Anterior cingulate cortex (tissue), 58 donors: Measurements from ENCODE around the gene ANKMY1.

Experiments
- DNase-seq, 58 donors: peaks; one replicate each; lab custom pipeline; 2025; lab: John Stamatoyannopoulos, UW

The ANKMY1 gene, protein sequence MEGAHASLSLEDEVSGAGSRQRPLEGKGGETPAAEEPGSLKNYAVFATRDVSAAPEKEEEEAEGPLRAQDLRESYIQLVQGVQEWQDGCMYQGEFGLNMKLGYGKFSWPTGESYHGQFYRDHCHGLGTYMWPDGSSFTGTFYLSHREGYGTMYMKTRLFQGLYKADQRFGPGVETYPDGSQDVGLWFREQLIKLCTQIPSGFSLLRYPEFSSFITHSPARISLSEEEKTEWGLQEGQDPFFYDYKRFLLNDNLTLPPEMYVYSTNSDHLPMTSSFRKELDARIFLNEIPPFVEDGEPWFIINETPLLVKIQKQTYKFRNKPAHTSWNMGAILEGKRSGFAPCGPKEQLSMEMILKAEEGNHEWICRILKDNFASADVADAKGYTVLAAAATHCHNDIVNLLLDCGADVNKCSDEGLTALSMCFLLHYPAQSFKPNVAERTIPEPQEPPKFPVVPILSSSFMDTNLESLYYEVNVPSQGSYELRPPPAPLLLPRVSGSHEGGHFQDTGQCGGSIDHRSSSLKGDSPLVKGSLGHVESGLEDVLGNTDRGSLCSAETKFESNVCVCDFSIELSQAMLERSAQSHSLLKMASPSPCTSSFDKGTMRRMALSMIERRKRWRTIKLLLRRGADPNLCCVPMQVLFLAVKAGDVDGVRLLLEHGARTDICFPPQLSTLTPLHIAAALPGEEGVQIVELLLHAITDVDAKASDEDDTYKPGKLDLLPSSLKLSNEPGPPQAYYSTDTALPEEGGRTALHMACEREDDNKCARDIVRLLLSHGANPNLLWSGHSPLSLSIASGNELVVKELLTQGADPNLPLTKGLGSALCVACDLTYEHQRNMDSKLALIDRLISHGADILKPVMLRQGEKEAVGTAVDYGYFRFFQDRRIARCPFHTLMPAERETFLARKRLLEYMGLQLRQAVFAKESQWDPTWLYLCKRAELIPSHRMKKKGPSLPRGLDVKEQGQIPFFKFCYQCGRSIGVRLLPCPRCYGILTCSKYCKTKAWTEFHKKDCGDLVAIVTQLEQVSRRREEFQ

DNA sequence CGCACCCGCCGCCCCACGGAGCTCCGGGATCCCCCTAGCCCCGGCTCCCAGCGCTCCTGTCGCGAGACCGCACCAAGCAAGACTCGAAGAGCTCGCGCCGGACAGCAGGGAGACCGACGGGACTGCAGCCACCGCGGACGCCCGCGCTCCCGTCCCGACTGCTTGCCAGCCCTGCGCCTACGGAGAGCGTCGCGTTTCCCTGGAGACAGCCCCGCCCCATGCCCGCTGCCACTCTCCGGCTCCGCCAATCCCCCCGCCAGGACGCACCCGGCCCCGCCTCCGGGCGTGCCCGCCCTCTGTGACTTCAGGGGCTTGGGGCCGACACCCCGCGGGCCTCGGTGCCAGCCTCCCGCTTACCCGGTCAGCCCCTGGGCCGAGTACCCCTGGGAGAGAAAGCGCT is at the start of gene ANKMY1:
TSS of gene ANKMY1 (minus strand) at position 181 of the 400 bp plus-strand sequence. CDS start 653 bp downstream, outside the sequence.
- DNase-seq, result peak in 27 of 58 donors; percentile 14 to 69 (median 45)

DNA sequence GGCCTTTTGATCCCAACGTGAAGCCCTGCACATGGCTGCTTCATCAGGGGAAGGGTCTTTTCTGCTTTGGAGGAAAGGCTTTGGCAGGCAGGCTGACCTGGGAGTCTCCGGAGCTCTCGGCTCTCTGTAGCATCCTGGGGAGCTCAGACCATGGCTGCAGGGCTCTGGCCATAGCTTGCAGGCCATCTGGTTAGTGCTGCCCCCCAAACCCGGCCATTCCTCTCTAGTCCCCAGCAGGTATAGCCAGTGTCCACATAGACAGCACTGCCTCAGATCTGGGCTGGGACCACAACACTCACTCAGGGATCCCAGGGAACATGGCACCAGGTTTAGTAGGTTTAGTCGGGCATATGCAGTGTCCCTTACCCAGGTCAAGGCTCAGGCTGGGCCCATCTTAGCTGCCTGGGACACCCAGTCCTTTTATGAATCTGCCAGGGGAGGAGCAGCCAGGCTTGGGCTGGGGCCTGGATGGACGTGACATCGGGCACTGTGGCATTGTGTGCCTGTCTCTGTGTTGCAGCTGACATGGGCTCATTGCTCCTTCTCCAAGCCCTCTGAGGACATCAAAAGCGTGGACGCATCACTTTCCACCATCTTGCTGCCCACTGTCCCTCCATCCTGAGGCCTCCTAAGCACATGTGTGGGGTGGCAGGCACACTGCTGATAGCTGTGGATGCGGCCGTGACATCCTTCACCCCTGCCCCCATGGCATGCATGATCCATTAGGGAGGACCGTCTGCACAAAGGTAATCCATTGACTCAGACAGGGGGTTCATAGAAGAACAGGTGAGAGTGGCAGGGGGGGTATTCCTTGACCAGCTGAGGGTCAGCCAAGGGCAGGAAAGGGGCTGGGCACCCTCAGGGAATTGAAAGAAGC is 48.3 kb upstream of the ANKMY1 start:
- DNase-seq, result no peak

DNA sequence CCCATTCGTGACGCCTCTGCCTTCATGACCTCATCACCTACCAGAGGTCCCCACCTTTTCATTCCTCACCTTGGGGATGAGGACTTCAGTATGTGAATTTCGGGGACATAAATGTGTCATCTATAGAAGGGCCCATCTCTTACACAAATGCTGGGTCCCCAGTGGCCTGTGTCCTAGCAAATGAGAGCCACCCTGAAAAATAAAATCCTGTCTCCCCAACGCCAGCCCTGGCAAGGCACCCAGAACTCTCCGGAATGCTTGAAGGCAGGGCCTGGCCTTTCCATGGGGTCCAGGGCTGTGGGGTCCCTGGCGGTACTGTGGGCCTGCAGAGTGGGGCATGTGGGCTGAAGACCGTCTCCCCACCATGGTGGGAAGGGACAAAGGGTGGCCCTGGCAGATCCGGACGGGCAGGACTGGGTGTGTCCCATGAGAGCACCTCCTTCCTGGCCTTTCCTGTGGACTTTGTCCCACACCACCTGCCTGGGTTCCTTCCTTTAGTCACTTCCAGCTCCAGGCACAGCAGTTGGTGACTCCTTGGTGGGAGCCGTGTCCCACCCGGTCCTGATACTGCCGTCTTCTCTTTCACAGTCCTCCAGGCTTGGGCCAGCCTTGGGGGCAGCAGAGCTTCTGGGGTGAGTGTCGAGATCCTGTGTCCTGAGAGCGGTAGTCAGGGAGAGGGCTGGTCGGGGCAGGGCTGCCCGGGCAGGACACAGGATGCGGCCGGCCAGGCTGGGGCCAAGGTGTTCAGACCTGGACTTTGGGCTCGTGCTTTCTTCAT is 47.3 kb upstream of the ANKMY1 start:
- no peak for DNase-seq

DNA sequence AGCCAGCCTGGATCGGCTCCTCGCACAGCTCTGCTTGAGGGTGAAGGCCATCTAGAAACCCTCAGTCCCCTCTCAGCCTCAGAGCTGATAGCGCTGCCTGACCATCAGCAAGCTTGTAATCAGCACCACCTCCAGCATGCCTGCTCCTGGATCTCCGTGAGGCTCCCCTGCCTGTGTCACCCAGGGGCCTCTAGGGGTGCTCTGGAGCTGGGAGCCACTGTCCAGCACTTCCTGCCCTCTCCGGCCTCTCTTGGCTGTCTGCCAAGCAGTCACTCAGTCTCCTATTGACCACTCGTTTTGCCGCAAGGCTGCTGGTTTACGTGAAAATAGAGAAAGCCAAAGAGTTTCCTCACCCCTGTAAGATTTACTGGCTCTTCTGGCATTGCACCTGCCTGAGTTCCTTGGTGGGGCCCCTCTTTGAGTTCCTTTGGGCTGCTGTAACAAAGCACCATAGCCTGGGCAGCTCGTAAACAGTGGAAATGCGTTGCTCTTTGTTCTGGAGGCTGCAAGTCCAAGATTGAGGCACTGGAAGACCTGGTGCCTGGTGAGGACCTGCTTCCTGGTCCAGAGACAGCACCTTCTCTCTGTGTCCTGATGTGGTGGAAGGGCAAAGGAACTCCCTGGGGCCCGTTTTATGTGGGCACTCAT is 46.6 kb upstream of the ANKMY1 start:
- DNase-seq, result peak in 55 of 58 donors; percentile 15 to 98 (median 67)

DNA sequence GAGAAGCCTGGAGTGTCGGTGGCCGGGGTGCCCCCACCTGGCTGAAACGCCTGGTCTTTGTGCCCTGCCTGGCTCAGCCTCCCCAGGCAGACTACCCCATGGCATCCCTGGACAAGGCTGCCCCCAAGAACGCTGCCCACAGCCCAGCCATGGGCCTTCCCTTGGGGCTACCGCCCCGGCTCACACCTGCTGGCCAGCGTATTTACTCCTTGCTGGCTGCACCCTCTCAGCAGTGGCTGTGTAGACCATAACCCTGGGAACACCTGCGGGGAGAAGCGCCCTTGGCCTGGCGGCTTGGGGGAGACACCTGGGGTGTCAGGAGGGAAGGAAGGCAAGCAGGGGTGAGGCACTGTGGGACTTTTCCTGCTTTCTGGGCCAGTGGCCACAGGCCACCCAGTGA is 46.1 kb upstream of the ANKMY1 start:
- DNase-seq, result no peak

DNA sequence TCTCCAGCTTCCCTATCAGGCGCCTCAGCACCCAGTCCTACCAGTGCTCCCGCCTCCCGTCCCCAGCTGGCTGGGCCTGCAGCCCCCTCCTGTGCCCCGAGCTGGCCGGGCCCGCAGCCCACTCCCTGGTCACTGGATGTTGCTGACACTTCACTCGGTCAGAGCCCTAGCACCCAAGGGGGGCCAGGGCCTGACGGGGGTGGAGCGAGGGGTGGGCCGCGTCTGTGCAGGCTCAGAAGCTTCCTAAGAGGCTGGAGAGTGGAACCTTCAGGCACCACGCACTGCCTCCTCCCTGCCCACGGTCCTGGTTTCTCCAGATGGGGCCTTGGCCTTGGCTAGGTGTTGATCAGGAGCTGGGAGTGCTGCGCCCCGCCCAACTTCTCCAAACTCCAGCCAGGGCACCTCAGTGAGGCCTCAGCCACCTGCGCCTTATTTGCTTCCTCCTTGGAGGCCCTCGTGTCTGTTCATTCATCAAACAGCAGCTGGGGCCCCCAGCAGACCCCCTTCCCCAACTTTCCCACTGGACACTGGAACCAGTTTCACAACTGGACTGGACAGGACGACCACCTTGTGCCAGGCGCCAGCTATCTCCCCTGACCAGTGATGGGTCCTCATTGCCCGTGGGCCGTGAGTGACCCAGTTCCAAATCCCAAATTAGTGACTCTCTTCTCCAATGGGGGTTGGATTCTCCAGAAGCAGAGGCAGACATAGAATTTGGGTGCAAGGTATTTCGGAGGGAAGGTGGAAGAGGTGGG is 45.5 kb upstream of the ANKMY1 start:
- DNase-seq, result no peak

DNA sequence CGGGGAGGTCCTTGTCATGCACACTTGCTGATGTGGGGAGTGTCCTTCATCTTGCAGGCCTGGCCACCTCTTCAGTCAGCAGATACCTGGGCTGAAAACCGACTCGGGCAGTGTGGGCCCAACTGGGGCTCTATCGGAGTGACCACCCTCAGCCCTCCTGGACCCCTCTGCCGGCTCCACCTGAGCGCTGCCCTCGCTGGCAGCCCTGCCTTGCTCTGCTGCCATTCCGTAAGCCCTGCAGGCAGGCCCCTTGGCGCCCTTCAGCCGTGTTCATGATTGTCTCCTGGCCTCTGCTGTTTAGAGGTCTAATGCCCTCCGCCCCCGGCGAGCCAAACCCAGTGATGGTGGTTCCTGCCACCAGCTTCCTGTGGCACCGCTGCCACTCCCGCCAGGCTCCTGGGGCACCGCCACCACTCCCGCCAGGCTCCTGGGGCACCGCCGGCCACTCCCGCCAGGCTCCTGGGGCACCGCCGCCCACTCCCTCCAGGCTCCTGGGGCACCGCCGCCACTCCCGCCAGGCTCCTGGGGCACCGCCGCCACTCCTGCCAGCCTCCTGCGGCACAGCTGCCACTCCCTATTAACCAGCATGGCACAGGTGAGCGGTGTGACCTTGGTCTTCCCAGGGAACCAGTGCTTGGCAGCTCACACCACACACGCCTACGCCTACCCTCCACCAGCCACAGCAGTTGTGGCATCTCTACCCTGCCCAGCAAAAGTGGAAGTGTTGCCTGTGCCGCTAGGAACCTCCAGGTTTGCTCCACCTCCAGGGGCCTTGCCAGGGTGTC is 44.7 kb upstream of the ANKMY1 start:
- no peak for DNase-seq

DNA sequence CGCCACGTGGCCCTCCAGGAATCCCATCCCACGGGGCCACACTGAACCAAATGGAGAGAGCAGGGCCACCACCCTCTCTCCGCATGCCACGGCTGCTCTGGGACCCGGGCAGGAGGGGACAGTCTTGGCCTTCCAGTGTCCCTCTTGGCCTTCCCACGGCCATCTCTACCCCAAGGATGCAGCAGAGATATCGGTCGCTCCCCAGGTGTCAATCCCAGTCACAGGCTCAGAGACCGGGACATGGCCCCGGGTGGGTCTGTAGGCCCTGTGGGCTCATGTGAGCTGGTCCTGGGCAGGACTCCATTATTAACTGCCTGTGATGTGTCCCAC is 44.0 kb upstream of the ANKMY1 start:
- DNase-seq, result no peak

DNA sequence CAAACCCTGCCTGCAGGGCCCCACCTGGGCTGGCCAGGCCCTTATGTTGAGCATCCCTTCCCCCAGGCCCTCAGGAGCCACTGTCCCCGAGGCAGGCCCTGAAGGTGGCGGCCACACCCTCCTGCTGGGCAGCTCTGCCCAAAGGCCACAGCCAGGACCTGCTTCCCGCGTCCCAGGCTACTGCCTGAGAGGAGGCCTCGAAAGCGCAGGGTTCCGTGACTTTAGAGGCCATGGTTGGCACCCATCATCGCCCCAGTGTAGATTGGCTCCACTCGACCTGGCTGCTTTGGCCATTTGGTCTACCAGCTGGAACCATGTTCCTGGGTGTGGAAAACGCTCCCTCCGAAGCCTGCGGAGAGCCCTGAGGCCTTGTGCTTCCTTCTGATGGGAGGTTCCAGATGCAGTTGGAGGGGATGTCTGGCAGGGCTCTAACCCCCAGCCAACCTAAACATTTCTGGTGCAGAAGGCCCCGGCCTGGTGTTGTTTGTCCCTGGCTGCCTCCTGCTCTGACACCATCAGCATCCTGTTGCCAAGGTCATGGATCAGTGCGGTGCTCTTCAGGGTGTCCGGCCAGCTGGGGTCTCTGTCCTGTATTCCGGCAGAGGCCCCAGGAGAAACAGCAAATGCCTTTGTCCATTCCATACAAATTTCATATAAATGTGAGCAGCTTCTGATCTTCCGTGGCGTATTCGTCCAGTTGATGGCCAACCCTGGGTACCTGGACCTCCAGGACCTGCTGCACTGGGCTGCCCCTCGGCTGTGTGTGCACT is 43.5 kb upstream of the ANKMY1 start:
- no peak for DNase-seq

DNA sequence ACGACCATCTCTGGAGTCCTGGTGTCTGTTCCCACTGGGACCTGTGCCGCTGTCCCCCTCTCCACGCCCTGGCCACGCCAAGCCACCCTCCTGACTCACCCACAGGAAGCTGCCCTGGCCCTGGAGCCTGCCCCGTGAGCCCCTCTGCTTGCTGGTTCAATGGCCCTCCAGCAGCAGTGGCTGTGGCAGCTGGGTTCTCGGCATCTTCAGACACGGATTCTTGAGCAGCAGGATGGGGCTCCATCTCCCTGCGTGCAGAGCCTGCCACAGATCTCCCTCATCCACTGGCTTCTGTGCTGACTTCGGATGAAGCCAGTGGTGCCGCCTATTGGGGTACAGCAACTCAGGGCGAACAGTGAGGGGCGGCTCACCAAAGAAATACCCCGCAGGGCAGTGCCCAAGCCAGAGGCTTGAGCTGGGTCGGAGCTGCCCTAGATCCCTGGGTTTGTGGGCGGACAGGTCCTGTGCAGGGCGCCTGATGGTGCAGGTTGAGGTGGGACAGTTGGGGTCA is 42.7 kb upstream of the ANKMY1 start:
- no peak for DNase-seq

DNA sequence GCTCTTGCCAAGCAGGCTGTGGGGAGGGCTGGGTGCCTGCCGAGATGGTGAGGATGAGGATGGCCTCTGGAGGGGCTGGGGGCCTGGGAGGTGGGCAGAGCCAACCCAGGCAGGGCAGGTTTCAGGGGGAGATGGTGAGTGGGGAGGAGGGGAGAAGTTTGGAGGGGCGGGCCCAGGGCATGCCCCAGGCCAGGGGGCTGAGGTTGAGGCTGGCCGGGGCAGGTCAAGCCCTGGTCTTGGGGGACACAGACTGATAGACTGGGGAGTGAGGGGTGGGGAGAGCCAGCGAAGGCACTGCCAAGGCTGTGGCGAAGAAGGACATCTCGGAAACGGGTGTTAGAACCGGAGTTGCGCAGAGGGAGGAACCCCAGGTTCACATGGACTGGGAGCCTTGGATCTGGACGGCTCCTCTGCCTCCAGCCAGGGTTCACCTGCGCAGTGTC is 41.4 kb upstream of the ANKMY1 start:
- DNase-seq, result no peak

DNA sequence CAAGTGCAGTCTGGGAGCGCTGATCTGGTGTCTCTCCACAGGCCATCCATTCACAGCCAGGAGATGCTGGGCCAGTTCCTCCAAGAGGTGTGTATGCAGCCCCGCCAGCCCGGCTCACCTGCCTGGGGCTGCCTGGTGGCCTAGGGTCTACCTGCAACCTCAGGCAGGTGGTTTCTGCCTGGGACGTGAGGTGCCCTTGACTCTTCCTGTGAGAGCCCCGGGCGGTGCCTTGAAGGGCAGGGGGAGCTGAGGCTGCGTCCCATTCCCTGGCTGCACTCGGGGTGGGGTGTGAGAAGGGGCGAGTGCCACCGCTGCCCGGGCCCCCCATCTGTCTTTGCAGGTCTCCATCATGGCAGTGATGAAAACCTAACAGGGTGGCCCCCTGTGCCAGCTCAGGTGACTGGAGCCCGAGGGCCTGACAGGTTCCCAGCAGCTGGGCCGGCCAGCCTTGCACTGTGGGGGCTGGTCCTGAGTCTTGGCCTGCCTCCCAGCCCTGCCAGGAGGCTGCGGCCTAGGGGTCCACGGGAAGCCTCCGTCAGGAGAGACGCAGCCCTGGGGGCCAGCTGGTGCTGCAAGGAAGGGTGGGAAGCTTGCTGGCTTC is 40.6 kb upstream of the ANKMY1 start:
- DNase-seq, result no peak

DNA sequence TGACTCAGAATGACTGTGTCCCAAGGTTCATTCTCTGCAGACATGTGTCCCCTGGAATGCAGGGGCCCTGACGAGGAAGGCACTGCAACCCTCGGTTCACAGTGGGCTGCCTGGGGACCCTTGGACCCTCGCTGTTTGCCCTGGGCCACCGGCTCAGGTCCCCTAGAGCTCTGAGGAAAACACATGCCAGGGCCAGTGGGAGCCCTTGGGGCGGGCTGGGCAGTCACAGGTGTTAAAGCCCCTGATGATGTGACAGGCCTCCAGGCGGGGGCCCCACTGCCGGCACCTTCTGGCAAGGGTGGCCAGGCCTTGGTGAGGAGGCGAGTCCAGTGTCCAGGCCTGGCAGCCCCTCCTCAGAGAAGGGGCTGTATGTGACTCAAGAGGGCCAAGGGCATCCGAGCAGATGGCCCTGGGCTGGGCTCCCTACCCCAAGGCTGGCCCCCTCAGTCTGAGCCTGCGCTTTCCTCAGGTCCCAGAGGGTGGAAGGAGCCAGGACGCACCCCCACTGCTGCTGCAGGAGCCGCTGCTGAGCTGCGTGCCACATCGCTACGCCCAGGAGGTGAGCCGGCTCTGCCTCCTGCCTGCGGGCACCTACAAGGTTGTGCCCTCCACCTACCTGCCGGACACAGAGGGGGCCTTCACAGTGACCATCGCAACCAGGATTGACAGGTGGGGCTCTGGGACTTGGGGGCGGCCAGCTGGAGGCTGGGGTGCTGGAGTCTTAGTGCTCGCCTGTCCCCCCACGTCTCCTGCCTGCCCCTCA is 39.8 kb upstream of the ANKMY1 start:
- no peak for DNase-seq

DNA sequence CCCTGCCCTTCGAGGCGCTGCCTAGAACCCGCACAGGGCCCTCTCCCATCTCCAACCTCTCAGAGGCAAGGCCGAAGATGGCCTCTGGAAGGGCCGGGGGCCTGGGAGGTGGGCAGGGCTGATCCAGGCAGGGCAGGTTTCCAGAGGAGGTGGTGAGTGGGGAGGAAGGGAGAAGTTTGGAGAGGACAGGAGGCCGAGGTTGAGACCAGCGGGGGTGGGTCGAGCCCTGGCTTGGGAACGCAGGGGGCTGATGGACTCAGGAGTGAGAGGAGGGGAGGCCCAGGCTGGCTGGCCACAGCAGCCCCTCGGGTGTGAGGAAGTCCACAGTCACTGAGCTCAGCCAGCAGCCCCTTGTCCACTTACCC is 39.2 kb upstream of the ANKMY1 start:
- DNase-seq, result no peak

DNA sequence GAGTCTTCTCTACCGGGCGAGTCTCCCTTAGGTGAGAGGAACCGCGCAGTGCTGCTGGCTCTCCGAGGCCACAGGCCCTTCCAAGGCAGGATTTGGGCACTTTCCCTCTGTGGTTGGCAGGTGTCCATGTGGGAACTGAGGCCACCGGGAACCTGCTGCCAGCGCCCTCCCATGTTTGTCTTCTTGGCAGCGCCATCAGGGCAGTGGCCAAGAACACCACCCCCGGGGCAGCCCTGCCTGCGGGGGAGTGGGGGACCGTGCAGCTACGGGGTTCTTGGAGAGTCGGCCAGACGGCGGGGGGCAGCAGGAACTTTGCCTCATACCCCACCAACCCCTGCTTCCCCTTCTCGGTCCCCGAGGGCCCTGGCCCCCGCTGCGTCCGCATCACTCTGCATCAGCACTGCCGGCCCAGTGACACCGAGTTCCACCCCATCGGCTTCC is 38.7 kb upstream of the ANKMY1 start:
- DNase-seq, result peak in 55 of 58 donors; percentile 10 to 90 (median 70)
